Stimulated activated CD8-positive, alpha-beta memory T cell treated with anti-CD3 and anti-CD28 coated beads, Interleukin-4, amount 100 ng/mL, for 4 hours (primary cell): ENCODE data around the gene GGA2.
"Not testable (repeated sequence)": the region's sequence is repeated elsewhere in the genome, so short reads cannot be mapped to it uniquely, and the experiment has no call there.

ENCODE experiments used
- DNase-seq, 2 donors: peaks; one replicate each; pipeline ENCODE4 v3.0.0-alpha.2; 2020; ENCODE audit warnings: low read depth in 2 of 2, low spot score in 1 of 2

The GGA2 gene

GRCh38 chr16:23504453-23505179 lies 5.7 kb downstream of the GGA2 start:
- DNase-seq: peak; percentile 41 to 63

- DNase-seq: no peak
Observed at GRCh38 chr16:23504076-23504452, 6.2 kb downstream of the GGA2 start.

DNA sequence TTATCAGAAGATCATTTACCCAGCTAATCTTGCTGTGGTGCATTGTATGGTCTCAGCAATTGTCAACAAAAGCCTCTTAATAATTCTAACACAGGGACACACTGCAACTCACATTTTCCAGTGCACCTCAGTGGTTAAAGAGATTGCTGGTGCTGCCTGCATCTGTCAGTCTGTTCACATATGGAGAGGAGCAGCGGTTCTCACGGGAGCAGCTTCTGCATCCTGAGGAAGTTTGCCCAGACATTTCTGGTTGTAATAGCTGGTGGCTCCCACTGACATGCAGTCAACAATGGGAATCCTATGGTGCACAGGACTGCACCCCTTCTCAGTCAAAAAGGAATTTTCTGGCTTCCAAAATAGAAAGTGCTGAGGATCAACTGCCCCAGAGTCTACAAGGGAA lies 7.8 kb downstream of the GGA2 start:
- no peak for DNase-seq

- DNase-seq: no peak
Observed at GRCh38 chr16:23501291-23501690, 9.0 kb downstream of the GGA2 start.

DNA sequence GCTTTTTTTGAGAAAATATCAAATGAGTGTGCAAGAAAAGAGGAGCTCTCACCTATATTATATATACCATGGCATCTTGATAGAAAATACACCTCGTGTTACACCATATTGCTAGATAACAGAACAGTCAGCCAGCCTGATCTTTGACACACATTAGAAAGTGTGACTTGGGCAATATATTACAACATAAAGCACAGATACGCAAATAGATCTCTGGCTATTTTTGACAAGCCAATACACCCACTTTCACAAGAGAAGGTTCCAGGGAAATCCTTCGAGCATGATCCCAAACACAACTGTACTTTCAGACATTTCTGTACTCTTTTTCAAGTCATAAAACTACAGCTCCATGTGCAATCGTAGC lies 9.4 kb downstream of the GGA2 start:
- DNase-seq: no peak

GRCh38 chr16:23500212-23500861 lies 10.0 kb downstream of the GGA2 start:
- no peak for DNase-seq

DNA sequence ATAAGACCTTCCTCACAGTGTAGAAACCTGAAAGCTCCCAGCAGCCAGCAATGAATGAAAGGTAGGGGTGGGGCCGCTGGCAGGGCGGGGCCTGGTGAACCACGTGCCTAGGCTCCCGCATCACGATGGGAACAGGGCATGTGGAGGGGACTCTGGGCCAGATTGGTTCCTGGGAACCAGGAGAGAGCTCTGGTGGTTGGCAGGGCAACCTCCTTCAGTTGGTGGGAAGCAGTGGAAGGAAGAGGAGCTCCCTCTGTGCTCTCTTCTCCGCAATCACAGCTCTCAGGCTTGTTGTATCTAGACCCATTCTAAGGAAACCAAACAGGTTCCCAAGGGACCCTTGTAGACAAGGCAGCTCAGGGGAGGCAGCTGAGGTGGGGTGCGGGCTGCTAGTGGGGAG lies 10.5 kb downstream of the GGA2 start:
- DNase-seq: no peak

DNA sequence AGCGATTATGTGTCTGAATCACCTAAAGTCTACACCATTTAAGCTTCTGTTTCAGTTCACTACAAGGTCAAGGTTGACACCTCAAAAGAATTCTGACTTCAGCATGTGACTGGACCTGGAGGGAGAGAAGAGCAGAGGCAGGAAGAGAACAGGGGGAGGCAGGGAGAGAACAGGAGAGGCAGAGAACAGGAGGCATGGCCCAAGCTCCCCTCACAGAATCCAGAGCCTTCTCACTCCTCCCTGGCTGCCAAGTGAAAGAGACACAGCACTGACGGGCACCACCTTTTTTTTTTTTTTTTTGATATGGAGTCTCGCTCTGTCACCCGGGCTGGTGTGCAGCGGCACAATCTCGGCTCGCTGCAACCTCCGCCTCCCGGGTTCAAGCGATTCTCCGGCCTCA lies 11.4 kb downstream of the GGA2 start:
- no peak for DNase-seq

DNA sequence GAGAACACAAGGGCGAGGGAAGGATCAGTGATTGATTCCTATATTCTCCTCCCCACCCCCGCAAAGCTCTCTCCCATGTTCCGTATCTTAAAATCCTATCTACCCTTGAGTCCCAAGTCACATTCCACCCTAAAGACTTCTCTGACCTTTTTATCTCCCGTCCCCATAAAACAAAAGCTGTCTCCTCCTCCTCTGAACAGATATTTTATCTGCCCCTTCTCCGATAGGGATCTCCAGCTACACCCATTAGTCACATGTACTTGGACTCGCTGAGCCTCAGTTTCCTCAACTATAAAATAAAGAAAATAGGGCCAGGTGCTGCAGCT lies 12.8 kb downstream of the GGA2 start:
- DNase-seq: no peak

- no peak for DNase-seq
Observed at GRCh38 chr16:23496821-23497542, 13.3 kb downstream of the GGA2 start.

GRCh38 chr16:23495671-23496070 lies 14.6 kb downstream of the GGA2 start:
- DNase-seq: no peak

- no peak for DNase-seq
Observed at GRCh38 chr16:23494188-23494587, 16.1 kb downstream of the GGA2 start.

DNA sequence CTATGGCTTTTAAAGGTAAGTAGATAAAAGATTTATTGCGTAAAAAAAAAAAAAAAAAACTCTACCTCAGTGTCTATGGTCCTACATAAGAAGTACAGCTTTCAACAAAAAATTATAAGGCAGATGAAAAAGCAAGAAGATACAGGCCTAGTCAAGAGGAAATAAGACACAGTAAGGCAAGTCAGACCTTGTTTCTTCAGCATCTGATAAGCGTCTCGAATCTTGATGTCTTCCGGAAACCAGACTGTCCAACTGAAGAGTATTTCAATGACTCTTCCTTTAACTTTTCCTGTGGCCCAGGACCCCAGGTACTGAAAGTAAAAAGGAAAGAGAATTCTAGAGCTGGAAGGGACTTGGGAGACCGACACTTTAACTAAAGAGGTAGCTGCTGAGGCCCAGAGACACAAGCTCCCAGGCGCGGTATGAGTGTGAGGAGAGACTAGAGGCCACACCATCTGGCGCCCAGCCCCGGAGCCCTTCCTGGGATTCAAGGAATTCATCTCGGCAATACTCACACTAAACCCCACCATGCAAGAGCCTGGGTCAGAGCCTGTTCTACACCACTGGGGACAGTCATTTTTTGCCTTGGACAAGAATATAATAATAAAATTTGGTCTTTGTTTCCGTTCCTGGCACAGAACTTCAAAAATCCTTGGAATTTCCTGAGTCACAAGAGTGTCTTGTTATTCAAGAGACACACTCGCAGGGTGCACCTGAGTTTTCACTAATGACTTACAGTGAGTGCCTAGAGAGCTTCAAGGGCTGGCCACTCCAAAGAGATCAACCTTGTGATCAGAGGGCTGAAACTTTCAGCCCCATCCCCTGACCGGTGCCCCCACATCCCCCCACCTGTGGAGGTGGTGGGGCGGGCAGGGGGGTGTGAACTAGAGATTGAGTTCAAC lies 18.6 kb downstream of the GGA2 start:
- no peak for DNase-seq

DNA sequence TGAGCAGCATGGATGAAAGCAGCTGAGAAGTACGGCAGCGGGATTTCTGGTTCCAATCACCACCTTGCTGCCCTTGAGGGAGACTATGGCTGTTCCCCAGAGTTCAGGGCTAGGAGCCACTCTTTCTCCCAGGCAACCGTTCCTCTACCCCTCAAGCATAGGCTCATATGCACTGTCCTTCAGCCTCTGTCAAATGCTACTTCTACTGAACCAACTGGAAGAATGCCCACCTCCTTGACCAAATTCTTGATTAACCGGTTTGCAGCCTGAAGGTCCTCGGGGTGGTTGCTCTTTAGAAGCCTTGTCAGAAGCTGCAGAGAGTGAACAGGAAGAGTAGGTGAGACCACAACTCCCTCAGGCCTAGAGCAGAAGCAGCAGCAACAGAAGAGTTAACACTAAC lies 23.8 kb downstream of the GGA2 start:
- no peak for DNase-seq

- no peak for DNase-seq
Observed at GRCh38 chr16:23485841-23486240, 24.5 kb downstream of the GGA2 start.

DNA sequence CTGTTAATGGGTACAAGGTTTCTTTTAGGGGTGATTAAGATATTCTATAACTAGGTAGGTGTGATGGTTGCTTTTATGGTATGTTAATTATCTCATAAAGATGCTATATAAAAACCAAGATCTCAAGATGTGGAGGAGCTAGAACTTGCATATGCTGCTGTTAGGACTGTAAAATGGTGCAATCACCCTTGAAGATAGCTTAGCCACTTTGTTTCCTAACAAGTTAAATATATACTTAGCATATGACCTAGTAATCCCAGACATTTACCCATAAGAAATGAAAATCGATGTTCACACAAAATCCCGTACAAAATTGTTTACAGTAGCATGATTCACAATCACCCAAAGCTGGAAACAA lies 25.1 kb downstream of the GGA2 start:
- no peak for DNase-seq

GRCh38 chr16:23484510-23485256 lies 25.6 kb downstream of the GGA2 start:
- no peak for DNase-seq

DNA sequence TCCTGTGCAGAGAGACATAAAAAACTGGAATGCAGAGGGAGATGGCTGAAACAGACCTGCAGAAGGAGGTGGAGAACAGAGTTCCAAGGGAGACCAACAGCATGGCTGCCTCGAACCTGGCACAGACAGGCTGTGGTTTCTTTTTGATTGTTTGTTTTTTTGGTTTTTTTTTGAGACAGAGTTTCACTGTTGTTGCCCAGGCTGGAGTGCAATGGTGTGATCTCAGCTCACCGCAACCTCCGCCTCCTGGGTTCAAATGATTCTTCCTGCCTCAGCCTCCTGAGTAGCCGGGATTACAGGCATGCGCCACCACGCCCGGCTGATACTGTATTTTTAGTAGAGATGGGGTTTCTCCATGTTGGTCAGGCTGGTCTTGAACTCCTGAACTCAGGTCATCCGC lies 26.8 kb downstream of the GGA2 start:
- DNase-seq: not testable (repeated sequence)

GRCh38 chr16:23482778-23483177 lies 27.5 kb downstream of the GGA2 start:
- DNase-seq: peak in 1 of 2 donors; percentile 48

- no peak for DNase-seq
Observed at GRCh38 chr16:23480257-23480656, 30.0 kb downstream of the GGA2 start.

DNA sequence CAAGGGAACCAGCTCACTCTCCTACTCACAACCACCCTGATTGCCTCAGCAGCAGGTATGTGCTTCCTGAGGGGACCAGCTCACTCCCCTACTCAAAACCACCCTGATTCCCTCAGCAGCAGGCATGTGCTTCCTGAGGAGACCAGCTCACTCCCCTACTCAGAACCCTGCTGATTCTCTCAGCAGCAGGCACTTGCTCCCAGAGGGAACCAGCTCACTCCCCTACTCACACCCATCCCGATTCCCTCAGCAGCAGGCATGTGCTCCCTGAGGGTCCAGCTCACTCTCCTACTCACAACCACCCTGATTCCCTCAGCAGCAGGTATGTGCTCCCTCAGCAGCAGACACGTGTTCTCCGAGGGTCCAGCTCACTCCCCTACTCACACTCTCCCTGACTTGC lies 31.2 kb downstream of the GGA2 start:
- no peak for DNase-seq
